WI38 (cell line): ENCODE data around the gene GCLM.
"Not testable (repeated sequence)": the region's sequence is repeated elsewhere in the genome, so short reads cannot be mapped to it uniquely, and the experiment has no call there.

ENCODE experiments used
- H3K4me3 ChIP-seq: 2 replicates; pipeline ENCODE4 v1.5.1; 2011; ENCODE audit warnings: low read depth, mild to moderate bottlenecking, control low read depth, low read length
- TF ChIP-seq, protein P1 (sequence below): IDR thresholded peaks from 2 replicates; pipeline ENCODE4 v1.5.1; 2012; ENCODE audit warnings: low read depth, mild to moderate bottlenecking, control low read depth, low read length

The GCLM gene, protein sequence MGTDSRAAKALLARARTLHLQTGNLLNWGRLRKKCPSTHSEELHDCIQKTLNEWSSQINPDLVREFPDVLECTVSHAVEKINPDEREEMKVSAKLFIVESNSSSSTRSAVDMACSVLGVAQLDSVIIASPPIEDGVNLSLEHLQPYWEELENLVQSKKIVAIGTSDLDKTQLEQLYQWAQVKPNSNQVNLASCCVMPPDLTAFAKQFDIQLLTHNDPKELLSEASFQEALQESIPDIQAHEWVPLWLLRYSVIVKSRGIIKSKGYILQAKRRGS

GRCh38 chr1:93909146-93910050 lies at the start of gene GCLM:
TSS of gene GCLM (minus strand) at chr1:93909430. CDS start at chr1:93909163, 267 bp downstream.
- TF ChIP-seq, protein P1, sequence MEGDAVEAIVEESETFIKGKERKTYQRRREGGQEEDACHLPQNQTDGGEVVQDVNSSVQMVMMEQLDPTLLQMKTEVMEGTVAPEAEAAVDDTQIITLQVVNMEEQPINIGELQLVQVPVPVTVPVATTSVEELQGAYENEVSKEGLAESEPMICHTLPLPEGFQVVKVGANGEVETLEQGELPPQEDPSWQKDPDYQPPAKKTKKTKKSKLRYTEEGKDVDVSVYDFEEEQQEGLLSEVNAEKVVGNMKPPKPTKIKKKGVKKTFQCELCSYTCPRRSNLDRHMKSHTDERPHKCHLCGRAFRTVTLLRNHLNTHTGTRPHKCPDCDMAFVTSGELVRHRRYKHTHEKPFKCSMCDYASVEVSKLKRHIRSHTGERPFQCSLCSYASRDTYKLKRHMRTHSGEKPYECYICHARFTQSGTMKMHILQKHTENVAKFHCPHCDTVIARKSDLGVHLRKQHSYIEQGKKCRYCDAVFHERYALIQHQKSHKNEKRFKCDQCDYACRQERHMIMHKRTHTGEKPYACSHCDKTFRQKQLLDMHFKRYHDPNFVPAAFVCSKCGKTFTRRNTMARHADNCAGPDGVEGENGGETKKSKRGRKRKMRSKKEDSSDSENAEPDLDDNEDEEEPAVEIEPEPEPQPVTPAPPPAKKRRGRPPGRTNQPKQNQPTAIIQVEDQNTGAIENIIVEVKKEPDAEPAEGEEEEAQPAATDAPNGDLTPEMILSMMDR, result peak; percentile 59
- H3K4me3 ChIP-seq, result peak within 1 kb of the TSS; percentile 97

DNA sequence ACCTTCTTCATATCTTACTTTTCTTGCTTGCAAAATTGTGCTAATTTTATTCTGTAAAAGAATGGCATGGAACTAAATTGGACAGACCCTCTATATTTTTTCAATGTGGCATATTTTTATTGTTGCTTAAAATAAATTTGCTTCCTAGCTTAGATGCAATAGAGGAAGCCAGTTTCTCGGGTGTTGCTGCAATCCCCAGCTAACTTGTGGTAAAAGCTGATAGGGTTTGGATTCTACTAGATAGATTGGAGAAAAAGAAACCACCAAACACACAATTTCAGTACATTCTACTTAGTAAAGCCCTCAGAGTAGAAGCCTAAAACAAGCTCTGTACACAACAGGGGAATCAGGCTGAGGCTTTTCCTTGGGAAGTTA lies 49.5 kb upstream of the GCLM start:
- no peak overlapping the region for H3K4me3 ChIP-seq
- TF ChIP-seq, protein P1, result no peak

DNA sequence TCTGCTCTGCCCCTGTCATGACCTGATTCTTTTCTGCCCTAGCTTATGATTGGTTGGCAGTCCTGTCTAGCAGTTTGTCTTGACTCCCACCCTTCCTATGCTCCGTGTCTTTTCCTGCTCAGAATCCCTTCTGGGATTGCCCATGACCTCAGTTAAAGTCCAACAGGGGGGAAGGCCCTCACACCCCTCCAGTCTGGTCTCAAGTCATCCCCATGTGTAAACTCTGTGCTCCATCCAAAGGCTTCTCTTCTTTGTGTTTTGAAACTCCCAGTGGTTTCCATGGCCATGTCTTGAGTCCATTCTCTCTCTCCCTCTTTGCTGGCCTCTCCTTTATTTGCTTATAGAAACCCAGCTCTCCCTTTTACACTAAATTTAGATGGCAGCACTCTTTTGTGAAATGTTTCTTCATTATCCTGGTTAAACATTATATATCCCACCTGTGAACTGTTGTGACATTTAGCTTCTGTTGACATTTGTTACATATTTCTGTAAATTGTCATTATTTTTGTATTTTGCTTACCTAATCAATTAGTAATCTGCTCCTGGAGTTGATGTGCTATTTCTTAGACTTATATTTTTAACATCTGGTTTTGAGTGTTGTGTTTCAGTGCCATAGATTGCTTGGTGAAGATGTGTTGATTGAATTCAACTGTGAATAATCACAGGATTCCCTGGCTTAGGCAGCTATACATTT lies 48.9 kb upstream of the GCLM start:
- H3K4me3 ChIP-seq, result no peak overlapping the region
- TF ChIP-seq, protein P1, result no peak

- H3K4me3 ChIP-seq, result no peak overlapping the region
- TF ChIP-seq, protein P1, result no peak
These were observed 46.5 kb upstream of the GCLM start for GRCh38 chr1:93955765-93956164.

DNA sequence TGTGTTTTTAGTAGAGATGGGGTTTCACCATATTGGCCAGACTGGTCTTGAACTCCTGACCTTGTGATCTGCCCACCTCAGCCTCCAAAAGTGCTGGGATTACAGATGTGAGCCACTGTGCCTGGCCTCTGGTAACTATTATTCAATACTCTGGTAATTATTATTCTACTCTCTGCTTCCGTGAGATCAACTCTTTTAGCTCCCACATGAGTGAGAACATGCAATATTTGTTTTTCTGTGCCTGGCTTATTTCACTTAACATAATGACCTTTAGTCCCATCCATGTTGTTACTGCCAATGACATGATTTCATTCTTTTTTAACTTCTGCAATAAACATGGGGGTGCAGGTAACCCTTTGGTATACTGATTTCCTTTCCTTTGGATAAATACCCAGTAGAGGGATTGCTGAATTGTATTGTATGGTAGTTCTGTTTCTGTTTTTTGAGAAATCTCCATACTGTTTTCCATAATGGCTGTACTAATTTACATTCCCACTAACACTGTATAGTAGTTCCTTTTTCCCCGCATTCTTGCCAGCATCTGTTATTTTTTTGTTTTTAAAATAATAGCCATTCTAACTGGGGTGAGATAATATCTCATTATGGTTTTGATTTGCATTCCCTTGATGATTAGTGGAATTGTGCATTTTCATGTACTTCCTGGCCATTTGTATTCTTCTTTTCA lies 37.9 kb upstream of the GCLM start:
- H3K4me3 ChIP-seq, result not testable (repeated sequence)

DNA sequence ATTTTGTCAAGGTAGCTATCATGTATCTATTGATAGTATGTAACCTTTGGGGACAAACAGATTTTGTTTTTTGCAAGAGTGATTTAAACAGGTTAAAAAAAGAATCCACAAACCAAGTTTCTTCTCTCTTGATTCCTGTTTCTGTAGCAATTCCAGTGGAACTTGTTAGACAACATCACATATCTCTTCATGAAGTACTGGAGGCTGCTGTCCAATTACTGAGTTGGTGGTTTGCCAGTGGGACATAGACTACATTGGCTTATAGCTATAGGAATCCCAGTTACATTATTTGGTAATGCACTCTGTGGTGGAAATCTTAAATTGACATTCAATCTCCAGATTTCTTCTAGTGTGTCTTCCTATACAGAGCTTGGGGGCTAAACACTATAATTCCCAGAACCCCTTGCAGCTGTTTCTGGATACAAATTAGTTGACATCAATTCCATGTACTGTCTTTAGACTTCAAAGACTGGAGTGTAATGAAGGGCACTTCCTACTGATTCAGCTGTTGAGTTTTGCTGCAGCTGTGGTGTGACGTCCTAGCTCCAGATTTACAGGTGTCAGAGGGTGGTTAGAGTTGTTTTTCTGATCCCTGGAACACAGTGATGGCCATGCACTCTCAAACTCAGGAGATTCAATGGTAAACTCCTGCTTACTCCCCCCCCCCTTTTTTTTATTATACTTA lies 29.4 kb upstream of the GCLM start:
- no peak overlapping the region for H3K4me3 ChIP-seq
- TF ChIP-seq, protein P1, result no peak

DNA sequence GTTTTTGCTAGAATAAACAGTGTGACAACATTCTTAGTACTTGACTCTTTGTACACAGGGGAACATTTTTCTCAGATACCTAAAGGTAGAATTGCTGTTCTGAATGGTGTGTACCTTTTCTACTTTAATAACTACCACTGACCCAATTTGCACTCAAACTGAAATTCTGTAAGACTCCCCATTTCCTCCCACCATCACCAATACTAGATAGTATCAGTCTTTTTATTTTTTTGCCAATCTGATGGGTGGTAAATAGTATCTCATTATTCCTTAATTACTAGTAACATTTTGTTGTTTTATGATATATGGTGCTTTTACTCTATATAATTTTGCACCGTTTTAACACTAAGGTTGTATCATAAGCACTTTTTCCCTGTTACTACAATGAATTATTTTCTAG lies 28.8 kb upstream of the GCLM start:
- no peak overlapping the region for H3K4me3 ChIP-seq
- TF ChIP-seq, protein P1, result no peak
